Measurements from ENCODE around the gene HTR3D.
"Not testable (repeated sequence)": the region's sequence is repeated elsewhere in the genome, so short reads cannot be mapped to it uniquely, and the experiment has no call there.

The HTR3D gene

DNA sequence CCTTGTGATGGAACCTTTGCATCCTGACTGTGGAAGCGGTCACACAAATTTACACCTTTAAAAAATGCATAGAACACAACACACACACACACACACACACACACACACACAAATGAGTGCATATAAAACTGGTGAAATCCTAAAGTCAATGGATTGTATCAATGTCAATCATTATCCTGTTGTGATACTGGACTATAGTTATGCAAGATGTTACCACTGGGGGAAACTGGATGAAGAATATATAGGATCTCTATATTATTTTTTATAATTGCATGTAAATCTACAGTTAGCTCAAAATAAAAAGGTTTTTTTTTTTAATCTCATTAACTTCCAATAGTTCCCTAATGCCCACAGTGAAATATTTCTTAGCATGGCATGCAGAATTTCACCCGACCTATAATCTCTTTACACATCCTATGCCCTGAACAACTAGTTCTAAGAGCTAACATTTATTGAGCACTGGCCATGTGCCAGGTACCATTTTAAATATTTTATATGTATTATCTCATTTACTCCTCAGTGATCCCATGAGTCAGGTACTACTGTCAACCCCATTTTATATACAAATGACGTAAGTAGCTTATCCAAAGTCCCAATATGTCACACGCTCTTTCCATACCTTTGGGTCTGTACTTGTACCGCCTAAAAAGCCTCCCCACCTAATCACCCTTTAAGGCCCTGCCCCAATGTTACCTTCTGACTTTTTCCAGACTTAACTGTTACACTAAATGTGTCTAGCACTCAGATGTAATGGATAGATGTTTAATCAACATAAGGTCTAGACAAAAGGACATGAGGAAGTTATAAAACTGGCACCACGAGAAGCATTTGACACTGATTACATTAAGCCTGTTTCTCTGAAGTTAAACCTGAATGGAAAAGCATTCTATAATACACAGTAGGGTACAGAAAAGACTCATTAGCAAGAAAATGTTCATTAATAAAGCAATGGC, 19.3 kb upstream of the HTR3D start:
- DNase-seq (ENCODE audit: low read depth, low spot score), result no peak
- TF ChIP-seq EZH2 (IDR thresholded peaks at IDR 0.05), result no peak
- no peak for TF ChIP-seq POLR2AphosphoS5 (IDR thresholded peaks at IDR 0.05; ENCODE audit: borderline replicate concordance, low read depth, low read length)
- H3K27ac ChIP-seq, result no peak overlapping the region
- peaks cover 43% of the 10 kb centered on the region for H3K36me3 ChIP-seq (ENCODE audit: insufficient read depth, low read length)
- H3K9ac ChIP-seq (ENCODE audit: insufficient read length), result no peak overlapping the region
- no peak overlapping the region for H3K4me3 ChIP-seq
- H3K9me3 ChIP-seq (ENCODE audit: low read depth, low read length), result no peaks in the 10 kb centered on the region

DNA sequence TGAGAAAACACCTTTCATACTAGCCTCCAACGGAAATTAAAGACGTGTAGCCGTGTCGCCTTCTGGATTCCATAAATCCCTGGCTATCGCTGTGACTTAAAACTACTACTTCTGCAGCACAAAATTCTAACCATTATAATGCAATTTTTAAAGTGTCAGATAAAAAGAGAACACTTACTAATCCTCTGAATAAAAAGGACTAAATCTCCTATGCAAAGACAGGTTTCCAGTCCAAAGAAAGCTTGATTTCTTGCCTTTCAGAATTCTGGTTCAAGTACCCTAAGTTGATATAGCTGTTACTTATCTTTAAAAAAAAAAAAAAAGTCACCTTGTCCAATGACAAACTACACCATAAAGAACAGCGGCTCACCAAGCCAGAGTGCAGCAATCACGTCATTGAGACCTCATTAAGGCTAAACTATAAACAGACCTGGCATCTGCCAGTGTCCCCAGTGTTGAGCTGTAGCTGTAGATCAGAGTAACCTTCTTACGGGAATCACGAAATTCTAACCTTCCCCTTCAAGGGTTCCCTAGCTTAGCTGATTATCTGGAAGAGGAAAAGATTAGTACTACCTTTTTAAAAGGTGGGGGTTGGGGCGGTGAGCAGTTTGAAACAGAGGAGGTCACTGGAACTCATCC, 16.0 kb upstream of the HTR3D start:
- H3K27ac ChIP-seq, result no peak overlapping the region
- H3K9me3 ChIP-seq (ENCODE audit: low read depth, low read length), result no peaks in the 10 kb centered on the region
- DNase-seq (ENCODE audit: low read depth, low spot score), result no peak
- TF ChIP-seq EZH2 (IDR thresholded peaks at IDR 0.05) (no peak), POLR2AphosphoS5 (IDR thresholded peaks at IDR 0.05; ENCODE audit: borderline replicate concordance, low read depth, low read length) (no peak), FOXP2 (optimal IDR thresholded peaks at IDR 0.05; ENCODE audit: control extremely low read depth, extremely low read length, insufficient read depth) (no peak)
- H3K9ac ChIP-seq (ENCODE audit: insufficient read length), result peak overlapping the region; percentile 32
- peak overlapping the region; percentile 99 for H3K4me3 ChIP-seq
- H3K36me3 ChIP-seq (ENCODE audit: insufficient read depth, low read length), result peaks cover 35% of the 10 kb centered on the region

GRCh38 chr3:184016169-184016570, 15.4 kb upstream of the HTR3D start:
- Histone ChIP-seq H3K4me3 (peak overlapping the region; percentile 99), H3K27ac (no peak overlapping the region), H3K9ac (ENCODE audit: insufficient read length) (peak overlapping the region; percentile 84), H3K9me3 (ENCODE audit: low read depth, low read length) (no peaks in the 10 kb centered on the region), H3K36me3 (ENCODE audit: insufficient read depth, low read length) (peaks cover 32% of the 10 kb centered on the region)
- TF ChIP-seq EZH2 (IDR thresholded peaks at IDR 0.05) (no peak), POLR2AphosphoS5 (IDR thresholded peaks at IDR 0.05; ENCODE audit: borderline replicate concordance, low read depth, low read length) (no peak), FOXP2 (optimal IDR thresholded peaks at IDR 0.05; ENCODE audit: control extremely low read depth, extremely low read length, insufficient read depth) (no peak)
- DNase-seq (ENCODE audit: low read depth, low spot score), result no peak

DNA sequence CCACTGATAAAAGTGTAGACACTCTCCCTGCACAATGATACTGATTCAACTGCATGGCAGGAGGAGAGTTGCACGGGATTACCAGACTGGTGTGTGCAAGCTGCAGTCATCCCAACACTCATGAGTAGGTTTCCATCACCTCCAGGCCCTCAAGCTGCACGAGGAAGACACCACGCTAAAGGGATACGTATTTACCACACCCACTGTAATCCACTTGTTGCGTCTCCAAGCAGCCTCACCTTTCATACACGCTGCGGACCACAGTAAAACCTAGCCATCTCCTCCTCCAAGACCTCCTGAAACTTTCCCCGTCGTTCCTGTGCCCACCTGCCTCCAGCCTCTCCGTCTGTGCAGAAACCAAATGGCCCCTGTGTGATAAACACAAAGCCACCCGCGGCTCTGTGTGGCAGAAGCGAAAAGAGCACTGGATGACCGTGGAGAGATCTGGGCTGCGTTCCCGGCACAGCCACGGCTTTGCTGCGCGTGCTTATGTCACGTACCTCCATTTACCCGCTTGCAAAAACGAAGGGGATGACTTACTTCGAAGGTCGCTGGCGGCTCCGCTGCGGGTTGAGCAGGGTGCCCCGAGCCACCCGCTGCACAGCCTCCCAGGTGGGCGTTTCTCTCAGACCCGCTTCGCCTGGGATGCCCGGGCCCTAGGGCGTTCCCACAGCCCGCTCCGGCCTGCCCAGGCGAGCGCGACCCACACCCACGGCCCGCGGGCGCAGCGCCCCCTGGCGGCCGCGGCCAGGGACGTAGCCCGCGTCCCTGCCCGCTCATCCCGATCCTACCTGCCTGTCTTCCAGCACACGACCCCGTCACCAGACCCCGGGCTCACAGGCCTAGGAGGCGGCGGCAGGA, 14.5 kb upstream of the HTR3D start:
- H3K9me3 ChIP-seq (ENCODE audit: low read depth, low read length), result no peaks in the 10 kb centered on the region
- H3K27ac ChIP-seq, result no peak overlapping the region
- DNase-seq (ENCODE audit: low read depth, low spot score), result no peak
- H3K9ac ChIP-seq (ENCODE audit: insufficient read length), result peak overlapping the region; percentile 84
- H3K4me3 ChIP-seq, result peak overlapping the region; percentile 99
- peaks cover 23% of the 10 kb centered on the region for H3K36me3 ChIP-seq (ENCODE audit: insufficient read depth, low read length)
- TF ChIP-seq POLR2AphosphoS5 (IDR thresholded peaks at IDR 0.05; ENCODE audit: borderline replicate concordance, low read depth, low read length) (no peak), FOXP2 (optimal IDR thresholded peaks at IDR 0.05; ENCODE audit: control extremely low read depth, extremely low read length, insufficient read depth) (peak; percentile 47)

DNA sequence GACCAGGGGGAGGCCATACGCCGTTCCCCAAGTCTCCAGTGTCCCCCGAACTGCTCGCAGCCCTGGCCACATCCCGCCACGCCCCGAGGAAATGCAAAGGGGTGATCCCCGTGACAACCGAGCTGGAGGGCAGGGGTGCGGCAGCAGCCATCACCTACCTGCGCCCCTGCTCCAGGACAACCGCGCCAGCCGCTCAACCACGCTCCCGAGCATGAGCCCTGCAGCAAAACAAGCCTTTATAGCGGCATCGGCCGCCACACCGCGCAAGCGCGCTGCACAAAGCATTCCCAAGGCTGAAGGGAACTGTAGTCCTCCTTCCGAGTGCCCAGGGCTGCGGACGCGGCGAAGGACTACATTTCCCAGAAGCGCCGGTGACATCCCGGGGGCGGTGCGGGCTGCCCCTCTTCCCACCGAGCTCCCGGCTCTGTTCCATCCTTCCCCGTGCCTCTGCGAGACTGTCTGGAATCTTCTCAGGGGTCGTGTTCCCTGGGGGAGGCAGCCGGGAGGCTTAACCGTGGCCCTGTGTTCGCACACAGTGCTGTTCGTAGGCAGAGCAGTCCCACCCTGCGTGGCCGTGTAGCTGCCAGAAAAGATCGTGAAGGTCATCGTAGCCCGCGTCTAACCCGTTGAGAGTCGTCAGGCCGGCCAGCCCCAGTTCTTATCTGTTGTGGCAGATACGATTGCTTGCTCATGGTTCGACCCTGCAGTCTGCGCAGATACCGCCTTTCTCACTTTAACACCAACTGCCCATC, 13.7 kb upstream of the HTR3D start, which contains the start of gene ABCC5:
TSS of gene ABCC5 (minus strand) at position 213 of the 752 bp plus-strand sequence. CDS start 3,492 bp downstream, outside the sequence.
- Histone ChIP-seq H3K4me3 (peak within 1 kb of the TSS; percentile 99), H3K36me3 (ENCODE audit: insufficient read depth, low read length) (peaks cover 15% of the 10 kb centered on the region), H3K9ac (ENCODE audit: insufficient read length) (peak within 1 kb of the TSS; percentile 84), H3K27ac (no peak within 1 kb of the TSS), H3K9me3 (ENCODE audit: low read depth, low read length) (no peaks in the 10 kb centered on the region)
- TF ChIP-seq EZH2 (IDR thresholded peaks at IDR 0.05), result no peak
- TF ChIP-seq POLR2AphosphoS5 (IDR thresholded peaks at IDR 0.05; ENCODE audit: borderline replicate concordance, low read depth, low read length), result peak; percentile 99
- no peak for TF ChIP-seq FOXP2 (optimal IDR thresholded peaks at IDR 0.05; ENCODE audit: control extremely low read depth, extremely low read length, insufficient read depth)
- DNase-seq (ENCODE audit: low read depth, low spot score), result peak; percentile 86

GRCh38 chr3:184018424-184018973, 13.0 kb upstream of the HTR3D start:
- H3K4me3 ChIP-seq, result peak overlapping the region; percentile 99
- no peak for DNase-seq (ENCODE audit: low read depth, low spot score)
- peaks cover 9% of the 10 kb centered on the region; the same call in 1 of the 2 replicates for H3K36me3 ChIP-seq (ENCODE audit: insufficient read depth, low read length)
- H3K9ac ChIP-seq (ENCODE audit: insufficient read length), result peak overlapping the region; percentile 71
- no peaks in the 10 kb centered on the region for H3K9me3 ChIP-seq (ENCODE audit: low read depth, low read length)
- no peak for TF ChIP-seq POLR2AphosphoS5 (IDR thresholded peaks at IDR 0.05; ENCODE audit: borderline replicate concordance, low read depth, low read length)
- TF ChIP-seq FOXP2 (optimal IDR thresholded peaks at IDR 0.05; ENCODE audit: control extremely low read depth, extremely low read length, insufficient read depth), result no peak
- no peak for TF ChIP-seq EZH2 (IDR thresholded peaks at IDR 0.05)
- H3K27ac ChIP-seq, result no peak overlapping the region

- Histone ChIP-seq H3K27ac (no peak overlapping the region), H3K4me3 (no peak overlapping the region), H3K9me3 (ENCODE audit: low read depth, low read length) (no peaks in the 10 kb centered on the region), H3K36me3 (ENCODE audit: insufficient read depth, low read length) (no peaks in the 10 kb centered on the region), H3K9ac (ENCODE audit: insufficient read length) (no peak overlapping the region)
- no peak for TF ChIP-seq FOXP2 (optimal IDR thresholded peaks at IDR 0.05; ENCODE audit: control extremely low read depth, extremely low read length, insufficient read depth)
- TF ChIP-seq POLR2AphosphoS5 (IDR thresholded peaks at IDR 0.05; ENCODE audit: borderline replicate concordance, low read depth, low read length), result no peak
- no peak for TF ChIP-seq EZH2 (IDR thresholded peaks at IDR 0.05)
- DNase-seq (ENCODE audit: low read depth, low spot score), result no peak
Measured at GRCh38 chr3:184022323-184022722, 9.2 kb upstream of the HTR3D start.

DNA sequence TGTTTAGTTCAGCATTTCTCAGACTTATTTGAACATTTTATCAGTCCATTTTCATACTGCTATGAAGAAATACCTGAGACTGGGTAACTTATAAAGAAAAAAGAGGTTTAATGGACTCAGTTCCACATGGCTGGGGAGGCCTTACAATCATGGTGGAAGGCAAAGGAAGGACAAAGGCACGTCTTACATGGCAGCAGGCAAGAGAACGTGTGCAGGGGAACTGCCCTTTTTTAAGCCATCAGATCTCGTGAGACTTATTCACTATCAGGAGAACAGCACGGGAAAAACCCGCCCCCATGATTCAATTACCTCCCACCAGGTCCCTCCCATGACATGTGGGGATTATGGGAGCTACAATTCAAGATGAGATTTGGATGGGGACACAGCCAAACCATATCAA, 6.3 kb upstream of the HTR3D start:
- not testable (repeated sequence) for H3K9ac ChIP-seq (ENCODE audit: insufficient read length); H3K36me3 ChIP-seq (ENCODE audit: insufficient read depth, low read length); DNase-seq (ENCODE audit: low read depth, low spot score); H3K4me3 ChIP-seq; H3K27ac ChIP-seq; H3K9me3 ChIP-seq (ENCODE audit: low read depth, low read length)

- H3K4me3 ChIP-seq; DNase-seq (ENCODE audit: low read depth, low spot score); H3K36me3 ChIP-seq (ENCODE audit: insufficient read depth, low read length); H3K27ac ChIP-seq; H3K9ac ChIP-seq (ENCODE audit: insufficient read length); H3K9me3 ChIP-seq (ENCODE audit: low read depth, low read length): not testable (repeated sequence)
Measured at GRCh38 chr3:184028275-184028890, 3.2 kb upstream of the HTR3D start.

All from SK-N-MC (cell line).